GM19351 (cell line): ENCODE results near the gene TRIP4.
"Not testable (repeated sequence)": the region's sequence is repeated elsewhere in the genome, so short reads cannot be mapped to it uniquely, and the experiment has no call there.

Experiments
- ATAC-seq: cut with Tn5 transposase; IDR thresholded peaks from one replicate; pipeline ENCODE4 v1.9.1; 2021; ENCODE audit warnings: mild to moderate bottlenecking, moderate library complexity; ENCODE audit not compliant: unreplicated experiment

TRIP4 gene

DNA sequence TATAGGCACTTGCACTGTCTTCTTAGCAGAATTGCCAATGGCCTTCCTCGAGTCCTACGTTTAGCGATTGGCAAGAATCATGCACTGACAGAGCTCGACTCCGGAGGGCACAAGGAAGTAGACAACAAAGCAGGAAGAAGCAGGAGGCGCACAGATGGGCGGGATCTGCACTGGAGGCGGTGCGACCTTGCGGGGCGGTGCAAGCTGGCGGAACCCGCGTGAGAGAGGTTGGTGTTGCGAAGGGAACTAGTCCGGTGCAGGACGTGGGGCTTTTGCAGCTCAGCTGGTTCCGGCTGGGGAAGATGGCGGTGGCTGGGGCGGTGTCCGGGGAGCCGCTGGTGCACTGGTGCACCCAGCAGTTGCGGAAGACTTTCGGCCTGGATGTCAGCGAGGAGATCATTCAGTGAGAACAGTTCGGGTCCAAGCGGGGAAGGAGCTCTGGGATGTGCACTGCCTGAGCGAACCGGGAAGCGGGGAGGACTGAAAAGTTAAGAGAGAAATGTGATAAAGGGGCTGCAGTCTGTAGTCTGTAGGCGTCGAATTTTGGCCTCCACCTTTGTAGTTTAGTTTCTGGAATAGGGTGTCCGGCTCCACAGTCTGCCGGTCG is at the start of gene TRIP4:
TRIP4 (plus strand) TSS at position 275 of the 607 bp plus-strand sequence; CDS start at position 303, 28 bp downstream.
- peak; percentile 98 for ATAC-seq

DNA sequence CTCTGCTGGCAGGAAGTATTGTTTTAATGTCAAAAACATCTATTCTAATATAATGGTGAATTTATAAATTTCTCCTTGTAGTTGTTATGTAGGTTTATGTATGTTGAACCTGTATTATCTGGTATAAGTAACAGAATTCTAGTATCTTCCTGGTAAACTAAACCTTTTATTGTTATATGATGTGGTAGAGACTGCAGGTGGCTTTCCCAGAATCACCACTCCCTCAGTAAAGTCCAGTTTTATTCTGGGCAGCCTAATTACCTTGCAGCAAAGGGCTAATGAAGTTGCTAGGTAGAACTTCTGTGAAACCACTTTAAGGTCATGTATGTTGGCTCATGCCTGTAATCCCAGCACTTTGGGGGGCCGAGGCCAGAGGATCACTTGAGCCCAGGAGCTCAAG is 47.3 kb upstream of the TRIP4 start:
- ATAC-seq, result no peak

DNA sequence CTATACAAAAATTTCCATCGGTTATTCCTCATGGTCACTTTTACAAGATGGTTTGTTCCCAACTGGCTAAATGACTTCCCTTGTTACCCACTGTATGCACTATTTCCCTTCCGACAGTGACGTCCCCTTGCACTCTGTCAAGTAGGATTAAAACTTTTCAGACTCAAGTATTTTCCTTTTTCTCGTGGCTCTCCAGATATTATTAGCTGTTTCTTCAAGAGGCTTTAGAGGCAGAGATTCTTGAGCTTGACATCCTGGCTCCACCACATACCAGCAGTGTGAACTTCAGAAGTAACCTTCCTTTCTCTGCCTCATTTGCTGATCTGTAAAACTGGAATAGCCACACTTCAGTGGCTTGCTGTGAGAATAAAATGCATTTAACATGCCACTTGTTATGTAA is 45.7 kb upstream of the TRIP4 start:
- no peak for ATAC-seq

DNA sequence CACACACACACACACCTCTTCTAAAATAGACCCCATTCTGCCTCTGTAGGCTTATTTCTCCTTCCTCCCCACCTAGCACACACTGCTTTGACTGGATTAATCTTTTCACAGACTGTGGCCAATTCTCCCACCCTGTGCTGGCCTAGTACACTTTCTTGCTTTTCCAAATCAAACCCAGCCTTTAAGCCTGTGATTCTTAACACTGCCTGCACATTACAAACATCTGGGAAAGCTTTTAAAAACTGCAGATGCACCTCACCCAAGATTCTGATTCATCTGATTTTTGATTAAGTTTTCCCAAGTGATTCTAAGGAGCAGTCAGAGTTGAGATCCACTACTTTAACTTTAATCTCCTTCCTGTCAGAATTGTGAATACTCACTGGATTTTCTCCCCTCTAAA is 44.4 kb upstream of the TRIP4 start:
- no peak for ATAC-seq

DNA sequence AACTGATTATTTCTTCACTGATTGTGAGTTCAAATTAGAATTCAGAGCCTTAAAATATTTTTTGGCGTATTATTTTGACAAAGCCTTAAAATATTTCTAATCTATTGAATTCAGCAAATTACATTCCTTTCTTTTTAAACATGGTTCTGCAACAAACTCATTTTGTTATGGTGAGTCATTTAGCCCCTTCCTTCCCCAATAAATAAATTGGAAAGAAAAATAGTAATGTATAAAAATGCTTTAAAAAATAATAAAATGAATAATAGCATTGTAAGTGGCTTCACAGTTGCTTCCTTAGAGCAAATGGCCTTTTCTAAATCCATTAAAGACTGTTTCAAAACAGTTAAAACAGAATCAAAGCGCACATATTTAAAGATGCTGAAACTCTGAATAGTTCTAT is 43.8 kb upstream of the TRIP4 start:
- ATAC-seq, result no peak

DNA sequence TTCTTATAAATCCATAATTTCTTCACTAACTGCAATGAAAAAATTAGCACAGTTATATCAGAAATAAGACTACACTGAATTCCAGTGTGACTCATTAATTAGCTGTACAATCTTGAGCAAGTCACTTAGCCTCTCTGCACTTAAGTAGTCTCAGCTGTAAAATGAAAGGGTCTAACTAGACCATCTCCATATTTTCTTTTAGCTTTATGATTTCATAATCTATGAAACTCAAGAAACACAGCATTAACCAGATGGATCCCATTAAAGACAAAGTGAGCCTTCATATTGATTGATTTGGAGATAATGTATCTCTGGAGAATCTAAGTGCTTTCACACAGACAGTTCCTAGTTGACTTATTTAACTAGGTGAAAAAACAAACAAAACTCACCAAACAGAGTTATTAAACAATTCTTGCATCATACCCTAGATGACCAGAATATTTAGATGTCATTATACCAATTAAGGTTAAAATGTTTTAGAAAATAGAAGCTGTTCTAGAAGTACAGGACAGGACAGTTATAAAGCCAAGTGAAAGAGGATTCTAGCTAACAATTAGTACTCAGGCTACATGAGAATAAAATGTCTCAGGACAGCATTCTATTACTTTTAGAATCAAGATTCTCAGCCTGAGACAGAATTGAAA is 42.9 kb upstream of the TRIP4 start:
- no peak for ATAC-seq

DNA sequence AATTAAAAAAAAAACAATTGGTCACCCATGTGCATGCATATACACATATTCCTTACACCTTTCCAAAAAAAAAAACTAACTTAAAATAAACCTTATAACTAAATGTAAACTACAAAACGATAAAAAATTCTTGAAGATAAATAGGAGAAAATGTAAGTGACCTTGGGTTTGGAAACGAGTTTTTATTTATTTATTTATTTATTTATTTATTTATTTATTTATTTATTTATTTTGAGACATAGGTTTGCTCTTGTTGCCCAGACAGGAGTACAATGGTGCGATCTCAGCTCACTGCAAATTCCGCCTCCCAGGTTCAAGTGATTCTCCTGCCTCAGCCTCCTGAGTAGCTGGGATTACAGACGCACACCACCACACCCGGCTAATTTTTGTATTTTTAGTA is 41.4 kb upstream of the TRIP4 start:
- not testable (repeated sequence) for ATAC-seq

DNA sequence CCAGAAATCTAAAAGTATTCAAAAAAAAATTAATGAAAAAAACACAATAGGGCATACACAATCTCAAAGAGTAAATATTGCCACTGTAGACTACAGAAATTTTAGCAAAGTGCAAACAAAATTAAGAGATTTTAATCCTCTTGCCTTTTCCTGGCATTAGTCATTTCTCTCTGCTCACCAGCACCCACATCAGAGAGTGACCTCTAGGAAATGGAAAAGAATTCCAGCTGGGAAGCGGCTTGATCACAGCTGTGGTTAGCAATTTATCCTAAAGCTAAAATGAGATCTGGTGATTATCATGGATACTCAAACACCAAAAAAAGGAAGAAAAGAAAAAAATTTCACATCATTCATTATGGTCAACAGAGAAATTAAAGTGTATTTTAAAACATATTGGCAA is 39.2 kb upstream of the TRIP4 start:
- ATAC-seq, result no peak

DNA sequence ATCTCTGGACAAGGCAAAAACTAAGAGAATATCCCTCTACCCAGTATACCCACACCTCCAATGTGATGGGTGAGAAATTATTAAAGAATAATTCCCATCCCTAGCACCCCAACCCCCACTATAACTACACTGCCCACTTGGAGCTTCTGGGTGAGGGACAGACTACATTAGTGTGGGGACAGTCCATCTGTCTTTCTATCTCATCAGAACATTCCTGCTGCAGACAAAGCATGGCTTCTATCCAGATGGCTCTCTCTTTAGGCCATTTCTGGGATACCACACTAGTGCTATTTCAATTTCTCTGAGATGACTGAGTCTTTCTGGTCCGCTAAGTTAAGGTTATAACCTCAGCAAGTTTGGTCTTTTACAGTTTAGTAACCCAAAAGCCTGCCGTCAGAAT is 38.3 kb upstream of the TRIP4 start:
- ATAC-seq, result no peak

DNA sequence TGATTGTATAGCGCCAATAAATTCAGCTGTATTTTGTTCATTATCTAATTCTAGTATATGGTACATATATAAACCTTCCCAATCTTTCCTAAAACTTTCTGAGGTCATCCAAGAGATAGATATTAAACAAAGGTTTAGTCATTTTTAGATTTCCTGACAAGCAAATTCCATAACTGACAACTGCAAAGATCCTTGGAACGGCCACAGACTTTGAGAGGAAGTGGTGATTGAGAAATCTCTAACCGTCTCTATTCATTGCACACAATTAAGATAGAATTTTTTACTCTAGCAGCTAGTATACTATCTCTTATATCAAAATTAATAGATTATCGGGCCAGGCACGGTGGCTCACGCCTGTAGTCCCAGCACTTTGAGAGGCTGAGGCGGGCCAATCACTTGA is 36.4 kb upstream of the TRIP4 start:
- ATAC-seq, result no peak

DNA sequence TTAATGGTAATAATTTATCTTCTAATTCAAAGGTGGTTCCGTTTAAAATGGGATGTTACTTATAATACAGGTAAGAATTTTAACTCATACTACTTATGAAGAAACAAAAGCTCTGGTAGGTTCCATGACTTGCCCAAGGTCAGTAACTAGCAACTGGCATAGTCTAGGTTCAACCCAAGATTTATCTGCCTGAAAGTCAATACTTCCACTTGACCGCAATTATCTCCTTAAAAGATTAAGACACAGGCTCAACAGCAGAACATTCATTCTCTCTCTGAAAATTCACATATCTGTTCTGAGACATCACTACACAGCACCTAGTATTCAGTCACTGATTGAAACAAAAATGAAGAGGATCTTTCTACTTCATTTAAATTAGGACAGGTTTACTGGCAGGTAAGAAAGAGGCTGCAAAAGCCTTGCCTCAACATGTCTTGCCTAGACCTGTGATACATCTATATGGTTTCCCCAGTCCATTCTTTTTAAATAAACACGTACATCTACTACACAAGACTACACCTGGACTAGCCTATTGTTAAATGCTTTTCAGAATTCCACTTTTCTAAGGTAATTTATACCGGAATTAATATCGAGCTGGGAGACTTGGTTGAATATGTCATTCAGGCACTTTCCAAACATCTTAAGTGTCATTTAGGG is 32.8 kb upstream of the TRIP4 start:
- ATAC-seq, result no peak

DNA sequence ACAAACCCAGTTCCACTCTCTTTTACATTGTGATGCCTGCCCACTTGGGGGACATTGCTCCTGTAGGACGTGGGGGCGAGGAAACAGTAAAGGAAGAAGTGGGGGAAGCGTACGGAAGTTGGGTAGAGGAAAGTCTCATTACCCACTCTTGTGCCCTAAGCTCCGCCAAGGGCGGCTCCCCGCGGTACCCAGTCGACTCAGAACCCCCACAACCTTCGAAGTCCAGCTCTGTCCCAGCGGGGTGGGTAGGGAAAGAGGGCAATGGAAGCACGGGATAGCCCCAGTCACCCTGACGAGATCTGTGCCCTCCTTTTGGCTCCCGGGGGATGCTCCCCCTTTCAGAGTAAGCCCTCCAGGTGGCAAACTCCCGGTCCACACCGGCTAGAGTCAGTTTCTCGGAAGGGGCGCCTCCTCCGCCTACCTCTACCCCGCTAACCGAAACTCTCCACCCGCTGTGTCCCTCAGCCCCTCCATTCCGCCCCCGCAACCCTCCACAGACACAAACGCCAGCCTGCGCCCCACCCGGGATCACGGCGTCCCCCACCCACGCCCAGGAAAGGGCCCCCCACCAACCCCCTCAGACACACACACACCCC is 32.2 kb upstream of the TRIP4 start:
- peak; percentile 24 for ATAC-seq

DNA sequence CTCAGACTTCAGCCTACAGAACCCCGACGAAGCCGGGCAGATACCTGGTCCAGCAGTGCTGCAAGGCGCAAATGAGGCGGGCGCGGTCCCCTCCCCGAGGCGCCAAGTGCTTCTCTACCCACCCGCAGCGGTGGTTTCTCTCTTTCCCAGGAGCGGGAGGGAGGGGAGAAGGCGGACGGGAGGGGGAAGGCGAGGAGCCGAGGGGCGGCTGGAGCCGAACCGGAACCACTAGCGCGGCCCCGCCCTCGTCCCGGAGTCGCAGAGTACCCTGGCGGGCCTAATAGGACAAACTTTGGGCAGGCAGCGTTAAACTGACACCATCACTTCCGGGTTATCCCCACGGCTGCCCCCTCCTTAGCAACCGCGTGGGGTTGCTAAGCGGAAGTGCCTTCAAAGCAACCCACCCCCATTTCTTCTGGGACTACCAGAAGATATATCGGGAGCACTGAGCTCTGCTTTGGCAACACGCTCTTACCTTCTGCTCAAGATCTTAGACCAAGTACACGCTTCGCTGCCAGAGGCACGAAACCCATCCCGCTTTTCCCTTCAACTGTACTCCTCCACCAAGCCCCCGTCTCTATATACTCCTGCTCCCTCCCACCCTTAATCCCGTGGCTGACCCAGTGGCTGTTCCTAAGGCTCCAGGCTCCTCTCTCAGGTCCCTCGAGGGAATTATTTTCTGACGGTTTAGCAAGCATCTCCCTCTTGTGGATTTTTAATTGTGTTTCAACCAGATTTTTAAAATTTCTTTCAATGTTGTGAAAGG is 31.5 kb upstream of the TRIP4 start, which contains the start of gene CSNK1G1:
CSNK1G1 (minus strand) TSS at position 230 of the 766 bp plus-strand sequence. CDS start 55,674 bp downstream, outside the sequence.
- peak; percentile 99 for ATAC-seq

DNA sequence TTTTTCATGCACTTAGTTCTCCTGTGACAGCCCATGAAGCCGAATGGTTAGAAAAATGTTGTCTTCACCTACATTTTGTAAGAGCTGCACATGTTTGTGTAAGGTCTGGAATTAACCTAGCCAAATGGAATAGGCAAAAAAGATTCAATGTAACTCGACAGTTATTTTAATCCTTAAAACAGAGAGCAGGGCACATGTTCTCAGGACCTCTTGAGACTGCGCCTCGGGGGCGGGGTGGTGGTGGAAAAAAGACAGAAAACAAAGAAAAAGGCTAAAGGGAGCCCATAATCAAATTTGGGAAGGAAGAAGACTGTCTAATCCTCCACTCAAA is 31.0 kb upstream of the TRIP4 start:
- no peak for ATAC-seq

DNA sequence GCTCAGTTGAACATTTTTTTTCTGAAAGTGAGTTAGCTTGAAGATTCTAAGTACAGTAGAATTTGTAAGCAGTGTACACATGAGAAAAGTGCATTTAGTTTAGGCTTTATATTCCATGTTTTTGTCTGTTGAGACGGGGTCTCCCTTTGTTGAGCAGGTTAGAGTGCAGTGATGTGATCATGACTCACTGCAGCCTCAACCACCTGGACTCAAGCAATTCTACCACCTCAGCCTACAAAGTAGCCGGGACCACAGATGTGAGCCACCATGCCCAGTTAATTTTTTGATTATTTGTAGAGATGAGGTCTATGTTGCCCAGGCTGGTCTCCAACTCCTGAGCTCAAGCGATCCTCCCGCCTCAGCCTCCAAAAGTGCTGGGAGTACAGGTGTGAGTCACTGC is 26.4 kb upstream of the TRIP4 start:
- no peak for ATAC-seq

DNA sequence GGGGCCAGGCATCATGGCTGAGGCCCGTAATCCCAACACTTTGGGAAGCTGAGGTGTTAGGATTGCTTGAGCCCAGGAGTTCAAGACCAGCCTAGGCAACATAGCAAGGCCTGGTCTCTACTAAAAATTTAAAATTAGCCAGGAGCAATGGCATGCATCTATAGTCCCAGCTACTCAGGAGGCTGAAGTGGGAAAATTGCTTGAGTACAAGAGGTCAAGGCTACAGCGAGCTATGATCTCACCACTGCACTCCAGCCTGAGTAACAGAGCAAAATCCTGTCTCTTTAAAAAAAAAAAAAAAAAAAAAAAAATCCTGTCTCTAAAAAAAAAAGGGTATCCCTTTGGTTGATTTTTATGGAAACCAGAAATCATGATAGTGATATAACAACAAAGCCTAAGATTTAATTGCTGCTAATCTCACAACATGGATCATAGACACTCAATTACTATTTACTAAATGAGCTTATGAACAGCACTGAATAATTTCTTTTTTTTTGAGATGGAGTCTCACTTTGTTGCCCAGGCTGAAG is 18.5 kb upstream of the TRIP4 start:
- ATAC-seq, result no peak

DNA sequence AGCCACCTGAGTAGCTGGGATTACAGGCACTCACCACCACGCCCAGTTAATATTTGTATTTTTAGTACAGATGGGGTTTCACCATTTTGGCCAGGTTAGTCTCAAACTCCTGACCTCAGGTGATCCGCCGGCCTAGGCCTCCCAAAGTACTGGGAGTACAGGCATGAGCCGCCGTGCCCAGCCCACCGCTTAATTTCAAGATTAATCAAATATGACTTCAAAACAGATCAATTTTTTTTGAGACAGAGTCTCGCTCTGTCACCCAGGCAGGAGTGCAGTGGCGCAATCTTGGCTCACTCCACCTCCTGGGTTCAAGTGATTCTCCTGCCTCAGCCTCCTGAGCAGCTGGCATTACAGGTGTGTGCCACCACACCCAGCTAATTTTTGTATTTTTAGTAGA is 16.3 kb upstream of the TRIP4 start:
- not testable (repeated sequence) for ATAC-seq

DNA sequence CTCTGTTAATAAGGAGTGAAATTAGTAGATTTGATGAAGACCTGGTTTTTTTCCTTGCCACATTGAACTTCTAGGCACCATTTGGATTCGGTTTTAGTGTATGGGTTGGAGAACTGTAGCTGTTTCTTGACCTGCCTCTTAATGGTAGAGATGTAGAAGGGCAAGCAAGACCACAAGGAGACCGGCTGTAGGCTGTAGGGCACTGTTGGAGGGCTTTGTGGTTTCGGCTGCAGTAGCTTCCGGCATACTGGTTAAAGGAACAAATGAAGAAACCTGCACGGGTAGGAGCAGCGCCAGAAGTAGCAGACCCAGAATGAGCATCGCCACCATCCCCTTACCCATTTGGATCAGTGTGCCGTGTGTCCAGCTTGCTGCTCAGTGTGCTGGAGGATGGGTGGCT is 14.3 kb upstream of the TRIP4 start:
- no peak for ATAC-seq

DNA sequence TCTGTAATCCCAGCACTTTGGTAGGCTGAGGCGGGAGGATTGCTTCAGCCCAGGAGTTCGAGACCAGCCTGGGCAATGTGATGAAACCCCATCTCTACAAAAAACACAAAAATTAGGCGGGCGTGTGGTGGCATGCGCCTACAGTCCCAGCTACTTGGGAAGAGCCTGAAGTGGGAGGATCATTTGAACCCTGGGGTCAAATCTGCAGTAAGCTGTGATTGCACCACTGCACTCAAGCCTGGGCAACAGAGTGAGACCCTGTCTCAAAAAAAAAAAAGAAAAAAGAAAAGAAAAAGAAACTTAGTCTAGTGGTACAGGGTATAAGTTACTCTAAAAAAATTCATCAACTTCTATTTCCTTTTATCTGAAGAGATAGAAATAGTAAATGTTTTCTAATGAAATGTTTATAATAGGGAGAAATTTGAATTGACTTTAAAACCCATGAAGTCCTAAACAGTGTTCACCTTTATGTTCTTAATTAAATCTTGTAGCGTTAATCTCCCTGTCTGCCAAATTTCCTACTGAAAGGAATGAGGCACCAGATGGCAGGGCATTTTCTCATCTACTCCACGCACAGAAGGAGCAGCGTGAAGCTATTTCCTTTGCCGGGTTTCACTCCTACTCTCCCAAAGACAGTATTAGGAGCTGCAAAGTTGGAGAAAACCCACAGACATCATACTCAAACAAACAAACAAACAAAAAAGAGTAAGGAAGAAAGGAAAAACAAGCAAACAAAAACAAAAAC is 8.2 kb upstream of the TRIP4 start:
- no peak for ATAC-seq

DNA sequence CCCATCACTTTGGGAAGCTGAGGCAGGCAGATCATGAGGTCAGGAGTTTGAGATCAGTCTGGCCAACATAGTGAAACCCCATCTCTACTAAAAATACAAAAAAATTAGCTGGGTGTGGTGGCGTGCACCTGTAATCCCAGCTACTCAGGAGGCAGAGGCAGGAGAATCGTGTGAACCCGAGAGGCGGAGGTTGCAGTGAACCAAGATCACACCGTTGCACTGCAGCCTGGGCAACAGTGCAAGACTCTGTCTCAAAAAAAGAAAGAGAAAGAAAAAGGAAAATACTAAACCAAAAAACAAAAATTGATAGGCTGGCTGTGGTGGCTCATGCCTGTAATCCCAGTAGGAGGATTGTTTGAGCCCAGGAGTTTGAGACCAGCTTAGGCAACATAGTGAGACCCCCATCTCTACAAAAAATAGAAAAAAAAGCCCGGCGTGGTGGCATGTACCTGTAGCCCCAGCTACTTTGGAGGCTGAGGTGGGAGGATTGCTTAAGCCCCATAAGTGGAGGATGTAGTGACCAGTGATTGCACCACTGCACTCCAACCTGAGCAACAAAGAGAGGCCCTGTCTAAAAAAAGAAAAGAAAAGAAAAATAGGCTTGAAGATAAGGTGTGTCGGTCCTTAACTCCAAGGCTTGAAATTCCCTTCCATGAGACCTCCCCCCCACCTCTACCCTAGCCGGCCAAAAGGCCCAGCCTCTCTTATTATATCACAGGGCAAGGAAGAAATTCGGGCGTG is 7.3 kb upstream of the TRIP4 start:
- ATAC-seq, result not testable (repeated sequence)
